Panc1 (cell line): ENCODE data around the gene NFIB. TPM values are rescaled to one million over a fixed set of nuclear protein-coding genes. Genes with fewer than 3 reads are reported as not detected.

Experiments used
- ATAC-seq: fragments of 200-7000 bp; cut with Tn5 transposase; 2 replicates; pipeline ENCODE4 v1.9.1; 2020; ENCODE audit warnings: mild to moderate bottlenecking, moderate library complexity
- BruUV-seq: library from RNA; stranded (reverse); fragments of 400-500 nt; replicated peaks from 2 replicates; lab custom pipeline; 2021; lab: Mats Ljungman, UMichigan
- CTCF ChIA-PET: fragments of 300-600 bp; sonication (Branson Sonifier 250); formaldehyde crosslinking; loops from one replicate; lab custom pipeline; 2022; ENCODE audit warnings: antibody characterized with exemption; lab: Charles Lee
- POLR2A ChIA-PET: fragments of 300-600 bp; sonication (Branson Sonifier 250); formaldehyde crosslinking; loops from one replicate; lab custom pipeline; 2022; ENCODE audit warnings: antibody characterized with exemption; lab: Charles Lee
- DNase-seq: peaks from one replicate; pipeline ENCODE4 v3.0.0-alpha.2; 2010; ENCODE audit warnings: low read depth, low spot score
- H3K27ac ChIP-seq: 2 replicates; pipeline ENCODE4 v1.5.1; 2011; ENCODE audit warnings: mild to moderate bottlenecking, low read length, inconsistent platforms
- H3K27me3 ChIP-seq: fragments of 200-500 bp; sonication (Bioruptor generic); 2 replicates; pipeline ENCODE4 v1.6.0; 2014; ENCODE audit warnings: low read length, inconsistent platforms; ENCODE audit not compliant: control insufficient read depth, insufficient read depth
- H3K36me3 ChIP-seq: fragments of 200-500 bp; sonication (Bioruptor generic); 2 replicates; pipeline ENCODE4 v1.5.1; 2014; ENCODE audit warnings: inconsistent platforms, mild to moderate bottlenecking, low read length, moderate library complexity; ENCODE audit not compliant: control insufficient read depth, insufficient read depth
- H3K4me1 ChIP-seq: 2 replicates; pipeline ENCODE4 v1.5.1; 2011; ENCODE audit warnings: inconsistent platforms, mild to moderate bottlenecking, low read length, moderate library complexity; ENCODE audit not compliant: control insufficient read depth, insufficient read depth
- H3K4me3 ChIP-seq, 2 experiments: 2 replicates each; pipeline ENCODE4 v1.5.1; 2011 to 2012; ENCODE audit warnings: low read depth in 2 of 2, low read length in 2 of 2, mild to moderate bottlenecking in 2 of 2, inconsistent platforms in 1 of 2, moderate library complexity in 1 of 2
- H3K9me3 ChIP-seq: fragments of 200-500 bp; sonication (Bioruptor generic); 2 replicates; pipeline ENCODE4 v1.5.1; 2014; ENCODE audit warnings: low read depth, mild to moderate bottlenecking, inconsistent platforms, low read length, moderate library complexity; ENCODE audit not compliant: control insufficient read depth, insufficient read depth
- POLR2AphosphoS5 ChIP-seq: IDR thresholded peaks from 2 replicates; pipeline ENCODE4 v1.6.1; 2012; ENCODE audit warnings: mild to moderate bottlenecking, low read depth, low read length, moderate library complexity
- REST ChIP-seq, 2 experiments: IDR thresholded peaks; 2 replicates each; pipeline ENCODE4 v1.6.1; 2011 to 2012; ENCODE audit warnings: low read depth in 2 of 2, control low read depth in 1 of 2, low read length in 1 of 2, mild to moderate bottlenecking in 1 of 2, moderate library complexity in 1 of 2; ENCODE audit not compliant: insufficient read depth in 1 of 2
- SIN3A ChIP-seq: IDR thresholded peaks from 2 replicates; pipeline ENCODE4 v1.6.1; 2012; ENCODE audit warnings: low read depth, mild to moderate bottlenecking, low read length, moderate library complexity, borderline replicate concordance; ENCODE audit not compliant: insufficient read depth
- TCF7L2 ChIP-seq: IDR thresholded peaks from 2 replicates; pipeline ENCODE4 v1.6.1; 2011; ENCODE audit warnings: mild to moderate bottlenecking, low read depth, low read length, inconsistent platforms
- in situ Hi-C: cut with HindIII; loops from 2 replicates; pipeline ENCODE4 v1.10.0; 2016; ENCODE audit warnings: low sequenced_read_pairs, low pct_unique_long_range_greater_than_20kb
- intact Hi-C: fragments of 100-400 bp; cut with micrococcal nuclease; formaldehyde crosslinking; loops from one replicate; pipeline ENCODE4 v1.10.0; 2022; ENCODE audit not compliant: unreplicated experiment
- total RNA-seq: library from RNA; stranded (reverse); gene quantifications from one replicate; pipeline ENCODE4 v1.2.1, GENCODE V29; 2021; ENCODE audit not compliant: unreplicated experiment
- TF ChIP-seq, protein P1 (sequence below): fragments of 450-650 bp; IDR thresholded peaks from 2 replicates; pipeline ENCODE4 v1.5.1; 2017; ENCODE audit warnings: mild to moderate bottlenecking

NFIB gene
- total RNA-seq, 1 experiment from 2014 or later, result 26.7 TPM

- Histone ChIP-seq H3K27ac (no peak overlapping the region), H3K27me3 (no peaks in the 10 kb centered on the region), H3K36me3 (no peaks in the 10 kb centered on the region), H3K9me3 (no peaks in the 10 kb centered on the region), H3K4me1 (no peaks in the 10 kb centered on the region), H3K4me3 (no peak overlapping the region)
- BruUV-seq, result no TSS peak
- TF ChIP-seq TCF7L2 (no peak), SIN3A (no peak), REST (IDR thresholded peaks at IDR 0.05; ENCODE audit: insufficient read depth in 1 of 2, low read depth in 2 of 2, low read length in 1 of 2) (no peak), POLR2AphosphoS5 (no peak)
- TF ChIP-seq, protein P1, sequence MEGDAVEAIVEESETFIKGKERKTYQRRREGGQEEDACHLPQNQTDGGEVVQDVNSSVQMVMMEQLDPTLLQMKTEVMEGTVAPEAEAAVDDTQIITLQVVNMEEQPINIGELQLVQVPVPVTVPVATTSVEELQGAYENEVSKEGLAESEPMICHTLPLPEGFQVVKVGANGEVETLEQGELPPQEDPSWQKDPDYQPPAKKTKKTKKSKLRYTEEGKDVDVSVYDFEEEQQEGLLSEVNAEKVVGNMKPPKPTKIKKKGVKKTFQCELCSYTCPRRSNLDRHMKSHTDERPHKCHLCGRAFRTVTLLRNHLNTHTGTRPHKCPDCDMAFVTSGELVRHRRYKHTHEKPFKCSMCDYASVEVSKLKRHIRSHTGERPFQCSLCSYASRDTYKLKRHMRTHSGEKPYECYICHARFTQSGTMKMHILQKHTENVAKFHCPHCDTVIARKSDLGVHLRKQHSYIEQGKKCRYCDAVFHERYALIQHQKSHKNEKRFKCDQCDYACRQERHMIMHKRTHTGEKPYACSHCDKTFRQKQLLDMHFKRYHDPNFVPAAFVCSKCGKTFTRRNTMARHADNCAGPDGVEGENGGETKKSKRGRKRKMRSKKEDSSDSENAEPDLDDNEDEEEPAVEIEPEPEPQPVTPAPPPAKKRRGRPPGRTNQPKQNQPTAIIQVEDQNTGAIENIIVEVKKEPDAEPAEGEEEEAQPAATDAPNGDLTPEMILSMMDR, result no peak
- POLR2A ChIA-PET, result no interaction called here
- intact Hi-C loops, result no loop called here
- no peak for DNase-seq
- in situ Hi-C loops, result no loop called here
- no peak for ATAC-seq
- CTCF ChIA-PET, result no interaction called here
Measured at GRCh38 chr9:14037331-14037730, 276.6 kb downstream of the NFIB start.

DNA sequence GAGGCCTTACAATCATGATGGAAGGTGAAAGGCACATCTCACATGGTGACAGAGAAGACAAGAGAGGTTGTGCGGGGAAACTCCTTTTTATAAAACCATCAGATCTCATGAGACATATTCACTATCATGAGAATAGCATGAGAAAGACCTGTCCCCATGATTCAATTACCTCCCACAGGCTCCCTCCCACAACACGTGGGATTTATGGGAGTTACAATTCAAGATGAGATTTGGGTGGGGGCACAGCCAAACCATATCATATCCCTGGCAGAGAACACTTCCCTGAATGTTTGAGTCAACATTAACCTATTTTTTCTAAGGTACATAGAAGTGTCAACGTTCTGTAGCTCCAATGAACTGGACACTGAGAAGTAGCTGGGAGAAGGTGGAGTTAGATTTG lies 280.9 kb downstream of the NFIB start:
- H3K27me3 ChIP-seq, result no peaks in the 10 kb centered on the region
- no peaks in the 10 kb centered on the region for H3K4me1 ChIP-seq
- no peak overlapping the region for H3K4me3 ChIP-seq
- ChIA-PET POLR2A (no interaction called here), CTCF (no interaction called here)
- no peaks in the 10 kb centered on the region for H3K9me3 ChIP-seq
- ATAC-seq (no peak), DNase-seq (no peak)
- no peaks in the 10 kb centered on the region for H3K36me3 ChIP-seq
- intact Hi-C loops, result no loop called here
- no TSS peak for BruUV-seq
- in situ Hi-C loops, result no loop called here
- TF ChIP-seq POLR2AphosphoS5, result no peak
- H3K27ac ChIP-seq, result no peak overlapping the region
